ENCODE data around the gene TCF12. TPM values are rescaled to one million over a fixed set of nuclear protein-coding genes. Genes with fewer than 3 reads are reported as not detected.

TCF12 gene
- total RNA-seq, 2 donors from 2014 or later, result 91.8 to 107 TPM

- H3K4me3 ChIP-seq, result no peak overlapping the region
- DNase-seq (ENCODE audit: low spot score) (no peak), ATAC-seq (ENCODE audit: insufficient number of reproducible peaks, low FRiP score, low read depth) (no peak)
- no peaks in the 10 kb centered on the region for H3K9me3 ChIP-seq
- H3K4me1 ChIP-seq (ENCODE audit: control insufficient read depth in 1 of 2, low read depth in 2 of 2), result peaks cover 13 to 14% of the 10 kb centered on the region in 2 donors
- no peak overlapping the region for H3K27ac ChIP-seq
- no peaks in the 10 kb centered on the region for H3K36me3 ChIP-seq
- no peaks in the 10 kb centered on the region for H3K27me3 ChIP-seq (replicated peaks; ENCODE audit: insufficient read depth)
- TF ChIP-seq CTCF (IDR thresholded peaks at IDR 0.05), result no peak
Observed at GRCh38 chr15:57079446-57079845, 161.0 kb downstream of the TCF12 start.

GRCh38 chr15:57079931-57080620 is 161.6 kb downstream of the TCF12 start:
- TF ChIP-seq CTCF (IDR thresholded peaks at IDR 0.05), result no peak
- Histone ChIP-seq H3K9me3 (no peaks in the 10 kb centered on the region), H3K4me3 (no peak overlapping the region), H3K4me1 (ENCODE audit: control insufficient read depth in 1 of 2, low read depth in 2 of 2) (peaks cover 13 to 14% of the 10 kb centered on the region in 2 donors), H3K36me3 (no peaks in the 10 kb centered on the region), H3K27me3 (replicated peaks; ENCODE audit: insufficient read depth) (no peaks in the 10 kb centered on the region), H3K27ac (no peak overlapping the region)
- no peak for ATAC-seq (ENCODE audit: insufficient number of reproducible peaks, low FRiP score, low read depth)
- no peak for DNase-seq (ENCODE audit: low spot score)

- DNase-seq (ENCODE audit: low spot score) (no peak), ATAC-seq (ENCODE audit: insufficient number of reproducible peaks, low FRiP score, low read depth) (no peak)
- Histone ChIP-seq H3K4me1 (ENCODE audit: control insufficient read depth in 1 of 2, low read depth in 2 of 2) (peaks cover 13 to 14% of the 10 kb centered on the region in 2 donors), H3K36me3 (no peaks in the 10 kb centered on the region), H3K4me3 (no peak overlapping the region), H3K27ac (no peak overlapping the region), H3K9me3 (no peaks in the 10 kb centered on the region), H3K27me3 (replicated peaks; ENCODE audit: insufficient read depth) (no peaks in the 10 kb centered on the region)
- no peak for TF ChIP-seq CTCF (IDR thresholded peaks at IDR 0.05)
Observed at GRCh38 chr15:57082054-57082728, 163.7 kb downstream of the TCF12 start.

GRCh38 chr15:57084192-57084591 is 165.7 kb downstream of the TCF12 start:
- peaks cover 13 to 14% of the 10 kb centered on the region in 2 donors for H3K4me1 ChIP-seq (ENCODE audit: control insufficient read depth in 1 of 2, low read depth in 2 of 2)
- no peak overlapping the region for H3K27ac ChIP-seq
- no peaks in the 10 kb centered on the region for H3K36me3 ChIP-seq
- H3K9me3 ChIP-seq, result no peaks in the 10 kb centered on the region
- no peak overlapping the region for H3K4me3 ChIP-seq
- no peaks in the 10 kb centered on the region for H3K27me3 ChIP-seq (replicated peaks; ENCODE audit: insufficient read depth)
- TF ChIP-seq CTCF (IDR thresholded peaks at IDR 0.05), result no peak
- ATAC-seq (ENCODE audit: insufficient number of reproducible peaks, low FRiP score, low read depth) (no peak), DNase-seq (ENCODE audit: low spot score) (no peak)

- H3K4me1 ChIP-seq (ENCODE audit: control insufficient read depth in 1 of 2, low read depth in 2 of 2), result peaks cover 5 to 14% of the 10 kb centered on the region in 2 donors
- H3K9me3 ChIP-seq, result no peaks in the 10 kb centered on the region
- DNase-seq (ENCODE audit: low spot score) (no peak), ATAC-seq (ENCODE audit: insufficient number of reproducible peaks, low FRiP score, low read depth) (no peak)
- H3K4me3 ChIP-seq, result no peak overlapping the region
- H3K36me3 ChIP-seq, result no peaks in the 10 kb centered on the region
- H3K27me3 ChIP-seq (replicated peaks; ENCODE audit: insufficient read depth), result no peaks in the 10 kb centered on the region
- TF ChIP-seq CTCF (IDR thresholded peaks at IDR 0.05), result no peak
- H3K27ac ChIP-seq, result no peak overlapping the region
Observed at GRCh38 chr15:57085267-57085666, 166.8 kb downstream of the TCF12 start.
